A673 (cell line): ENCODE measurements around the gene SPTLC2. TPM values are rescaled to one million over a fixed set of nuclear protein-coding genes. Genes with fewer than 3 reads are reported as not detected.

Source experiments
- BruUV-seq: library from RNA; stranded (reverse); fragments of 400-500 nt; replicated peaks from 2 replicates; lab custom pipeline; 2021; lab: Mats Ljungman, UMichigan
- CTCF ChIA-PET: fragments of 300-600 bp; sonication (Branson Sonifier 250); formaldehyde crosslinking; loops from one replicate; lab custom pipeline; 2022; ENCODE audit warnings: antibody characterized with exemption; lab: Charles Lee
- POLR2A ChIA-PET: fragments of 300-600 bp; sonication (Branson Sonifier 250); formaldehyde crosslinking; loops from one replicate; lab custom pipeline; 2022; ENCODE audit warnings: antibody characterized with exemption; ENCODE audit not compliant: low non-redundant PET; lab: Charles Lee
- DNase-seq: peaks from one replicate; pipeline ENCODE4 v3.0.0-alpha.2; 2015; ENCODE audit warnings: low spot score
- H3K27ac ChIP-seq: fragments of 200-600 bp; sonication (generic); 2 replicates; pipeline ENCODE4 v1.5.1; 2016; ENCODE audit warnings: mixed run types, low read depth, mild to moderate bottlenecking, mixed read lengths, antibody characterized with exemption, low read length; ENCODE audit not compliant: poor library complexity, severe bottlenecking
- H3K27me3 ChIP-seq: fragments of 200-600 bp; sonication (generic); replicated peaks from 2 replicates; pipeline ENCODE4 v1.6.1; 2017; ENCODE audit warnings: mixed run types, low read depth, mild to moderate bottlenecking, mixed read lengths, antibody characterized with exemption, low read length; ENCODE audit not compliant: insufficient read depth, poor library complexity
- H3K36me3 ChIP-seq: fragments of 200-600 bp; sonication (generic); 2 replicates; pipeline ENCODE4 v1.6.1; 2016; ENCODE audit warnings: mixed run types, mild to moderate bottlenecking, mixed read lengths, antibody characterized with exemption, low read length; ENCODE audit not compliant: insufficient read depth, poor library complexity, severe bottlenecking
- H3K4me1 ChIP-seq: fragments of 200-600 bp; sonication (generic); 2 replicates; pipeline ENCODE4 v1.6.1; 2017; ENCODE audit warnings: mixed run types, mild to moderate bottlenecking, mixed read lengths, antibody characterized with exemption, low read length; ENCODE audit not compliant: insufficient read depth, poor library complexity, severe bottlenecking
- H3K4me3 ChIP-seq: fragments of 200-600 bp; sonication (generic); 2 replicates; pipeline ENCODE4 v1.5.1; 2016; ENCODE audit warnings: low read depth, mixed run types, mild to moderate bottlenecking, mixed read lengths, low read length; ENCODE audit not compliant: poor library complexity, severe bottlenecking
- H3K9me3 ChIP-seq: fragments of 200-600 bp; sonication (generic); 2 replicates; pipeline ENCODE4 v1.6.1; 2016; ENCODE audit warnings: mixed run types, low read depth, mild to moderate bottlenecking, mixed read lengths, antibody characterized with exemption, low read length; ENCODE audit not compliant: poor library complexity, severe bottlenecking
- EZH2 ChIP-seq: fragments of 200-600 bp; sonication (generic); IDR thresholded peaks from 2 replicates; pipeline ENCODE4 v1.6.1; 2017; ENCODE audit warnings: borderline replicate concordance, low read depth, mild to moderate bottlenecking, mixed read lengths, antibody characterized with exemption, low read length; ENCODE audit not compliant: poor library complexity, severe bottlenecking
- intact Hi-C: fragments of 100-400 bp; cut with micrococcal nuclease; formaldehyde crosslinking; loops from one replicate; pipeline ENCODE4 v1.10.0; 2022; ENCODE audit not compliant: unreplicated experiment
- total RNA-seq: library from RNA; stranded (reverse); gene quantifications from 2 replicates; pipeline ENCODE4 v1.2.3, GENCODE V29; 2021
- TF ChIP-seq, protein P1 (sequence below): fragments of 300-800, 200-600 bp; sonication (generic); conservative IDR thresholded peaks from 2 replicates; pipeline ENCODE4 v1.5.1; 2017; ENCODE audit warnings: low read depth, mild to moderate bottlenecking, antibody characterized with exemption, low read length, moderate library complexity, mixed read lengths

SPTLC2 gene
- total RNA-seq, 1 experiment from 2014 or later: 17.3 TPM

DNA sequence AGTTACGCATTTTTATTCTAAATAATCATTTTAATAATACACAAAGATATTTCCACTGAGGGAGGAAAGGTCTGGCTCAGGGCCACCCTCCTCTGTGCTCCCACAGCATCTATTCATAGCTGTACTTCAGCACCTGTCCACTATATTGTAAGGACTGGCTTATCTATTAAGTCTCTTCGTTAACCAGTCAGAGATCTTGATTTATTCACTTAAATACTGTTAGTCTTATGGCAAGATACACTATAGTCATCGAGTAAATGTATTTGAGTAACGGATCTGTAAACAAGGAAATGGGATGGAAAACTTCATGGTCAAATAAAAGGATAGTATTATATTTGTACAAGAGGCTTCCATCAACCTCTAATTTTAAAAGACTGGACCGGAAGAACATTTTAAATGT is 54.6 kb downstream of the SPTLC2 start:
- Histone ChIP-seq H3K27ac (no peak overlapping the region), H3K9me3 (no peaks in the 10 kb centered on the region), H3K36me3 (peaks cover 8% of the 10 kb centered on the region), H3K27me3 (no peaks in the 10 kb centered on the region), H3K4me1 (no peaks in the 10 kb centered on the region), H3K4me3 (no peak overlapping the region)
- CTCF ChIA-PET: no interaction called here
- no TSS peak for BruUV-seq
- no peak for TF ChIP-seq EZH2
- TF ChIP-seq, protein P1, sequence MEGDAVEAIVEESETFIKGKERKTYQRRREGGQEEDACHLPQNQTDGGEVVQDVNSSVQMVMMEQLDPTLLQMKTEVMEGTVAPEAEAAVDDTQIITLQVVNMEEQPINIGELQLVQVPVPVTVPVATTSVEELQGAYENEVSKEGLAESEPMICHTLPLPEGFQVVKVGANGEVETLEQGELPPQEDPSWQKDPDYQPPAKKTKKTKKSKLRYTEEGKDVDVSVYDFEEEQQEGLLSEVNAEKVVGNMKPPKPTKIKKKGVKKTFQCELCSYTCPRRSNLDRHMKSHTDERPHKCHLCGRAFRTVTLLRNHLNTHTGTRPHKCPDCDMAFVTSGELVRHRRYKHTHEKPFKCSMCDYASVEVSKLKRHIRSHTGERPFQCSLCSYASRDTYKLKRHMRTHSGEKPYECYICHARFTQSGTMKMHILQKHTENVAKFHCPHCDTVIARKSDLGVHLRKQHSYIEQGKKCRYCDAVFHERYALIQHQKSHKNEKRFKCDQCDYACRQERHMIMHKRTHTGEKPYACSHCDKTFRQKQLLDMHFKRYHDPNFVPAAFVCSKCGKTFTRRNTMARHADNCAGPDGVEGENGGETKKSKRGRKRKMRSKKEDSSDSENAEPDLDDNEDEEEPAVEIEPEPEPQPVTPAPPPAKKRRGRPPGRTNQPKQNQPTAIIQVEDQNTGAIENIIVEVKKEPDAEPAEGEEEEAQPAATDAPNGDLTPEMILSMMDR: no peak
- intact Hi-C loops: no loop called here
- no peak for DNase-seq
- POLR2A ChIA-PET: no interaction called here

DNA sequence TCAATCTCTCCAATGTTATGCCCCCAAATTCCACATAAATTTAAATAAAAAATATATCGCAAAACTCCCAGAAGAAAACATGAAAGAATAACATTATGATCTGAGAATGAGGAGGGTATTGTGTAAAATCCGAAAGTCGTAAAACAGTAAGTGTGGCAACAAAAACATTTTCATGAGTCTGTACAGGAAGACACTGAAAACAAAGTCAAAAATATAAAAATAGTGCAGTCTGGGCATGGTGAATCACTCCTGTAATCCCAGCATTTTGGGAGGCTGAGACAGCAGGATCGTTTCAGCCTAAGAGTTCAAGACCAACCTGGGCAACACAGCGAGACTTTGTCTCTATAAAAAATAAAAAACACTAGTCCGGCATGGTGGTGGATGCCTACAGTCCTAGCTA is 57.1 kb downstream of the SPTLC2 start:
- no peak for DNase-seq
- H3K27me3 ChIP-seq: no peaks in the 10 kb centered on the region
- BruUV-seq: no TSS peak
- CTCF ChIA-PET: no interaction called here
- H3K9me3 ChIP-seq: no peaks in the 10 kb centered on the region
- H3K4me1 ChIP-seq: no peaks in the 10 kb centered on the region
- peaks cover 14% of the 10 kb centered on the region for H3K36me3 ChIP-seq
- H3K4me3 ChIP-seq: no peak overlapping the region
- TF ChIP-seq EZH2: no peak
- TF ChIP-seq, protein P1: no peak
- POLR2A ChIA-PET: no interaction called here
- no peak overlapping the region for H3K27ac ChIP-seq
- intact Hi-C loops: no loop called here

DNA sequence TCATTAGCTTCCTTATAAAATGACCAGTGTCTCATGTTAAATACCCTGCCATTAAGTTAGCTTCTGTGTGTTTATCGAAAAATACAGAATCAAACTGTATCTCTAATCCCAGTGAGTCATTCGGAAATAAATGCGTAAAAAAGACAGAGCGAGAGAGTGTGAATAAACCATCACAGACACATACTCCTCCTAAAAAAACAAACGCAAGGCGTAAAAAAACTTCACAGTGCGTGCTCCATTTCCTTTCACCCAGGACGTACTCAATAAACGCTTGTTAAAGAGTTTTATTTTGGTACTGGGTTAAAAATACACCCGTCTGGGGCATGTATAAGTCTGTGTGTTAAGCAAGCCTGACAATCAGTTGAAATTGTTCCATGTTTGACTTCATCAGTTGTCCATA is 59.0 kb downstream of the SPTLC2 start:
- Histone ChIP-seq H3K27me3 (no peaks in the 10 kb centered on the region), H3K9me3 (no peaks in the 10 kb centered on the region), H3K4me1 (no peaks in the 10 kb centered on the region), H3K27ac (no peak overlapping the region), H3K4me3 (no peak overlapping the region), H3K36me3 (peaks cover 17% of the 10 kb centered on the region)
- no TSS peak for BruUV-seq
- intact Hi-C loops: no loop called here
- TF ChIP-seq EZH2: no peak
- TF ChIP-seq, protein P1: no peak
- POLR2A ChIA-PET: no interaction called here
- no peak for DNase-seq
- CTCF ChIA-PET: no interaction called here
